ENCODE data around the gene P4HA2. TPM values are rescaled to one million over a fixed set of nuclear protein-coding genes. Genes with fewer than 3 reads are reported as not detected.
"Not testable (repeated sequence)": the region's sequence is repeated elsewhere in the genome, so short reads cannot be mapped to it uniquely, and the experiment has no call there.

The P4HA2 gene
- polyA plus RNA-seq, 10 donors, result 52.9 to 81.0 (median 60.4) TPM

DNA sequence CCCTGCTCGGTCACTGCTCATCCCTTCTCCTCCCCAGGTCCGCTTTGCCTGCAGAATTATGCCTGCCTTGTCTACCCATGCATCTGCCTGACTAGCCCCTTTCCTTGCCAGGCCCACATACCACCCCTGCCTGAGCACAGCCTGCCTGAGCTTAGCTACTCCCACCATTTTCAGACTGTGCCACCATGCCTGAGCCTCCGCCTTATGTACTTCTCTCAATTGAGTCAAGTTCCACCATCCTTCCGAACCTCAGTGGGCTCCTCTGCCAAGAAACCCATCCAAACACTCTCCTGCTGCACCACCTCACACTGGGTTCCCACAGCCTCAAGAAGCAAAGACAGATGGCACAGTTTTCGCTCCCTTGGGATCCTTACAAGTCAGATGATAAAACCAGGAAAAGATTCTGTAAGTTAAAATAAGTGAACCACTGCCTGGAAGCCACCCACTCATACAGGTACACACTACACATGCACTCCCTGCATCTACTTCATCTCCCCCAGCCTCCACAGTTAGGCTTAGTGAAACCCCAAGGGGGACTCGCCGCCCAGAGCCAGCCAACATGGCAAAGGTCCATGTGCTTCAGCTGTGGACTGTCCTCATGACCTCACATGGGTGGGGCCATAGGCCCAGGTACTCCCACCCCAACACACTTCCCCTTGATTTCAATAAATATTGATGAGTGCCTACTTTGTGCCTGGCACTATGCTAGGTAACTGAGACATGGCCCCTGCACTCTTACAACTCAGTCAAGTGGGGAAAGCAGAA, 23.1 kb downstream of the P4HA2 start:
- DNase-seq, result no peak

- no peak for DNase-seq
These were observed 23.7 kb downstream of the P4HA2 start for GRCh38 chr5:132203916-132204315.

GRCh38 chr5:132203464-132203818, 24.2 kb downstream of the P4HA2 start:
- DNase-seq, result no peak

GRCh38 chr5:132202711-132203463, 24.8 kb downstream of the P4HA2 start:
- DNase-seq, result no peak

DNA sequence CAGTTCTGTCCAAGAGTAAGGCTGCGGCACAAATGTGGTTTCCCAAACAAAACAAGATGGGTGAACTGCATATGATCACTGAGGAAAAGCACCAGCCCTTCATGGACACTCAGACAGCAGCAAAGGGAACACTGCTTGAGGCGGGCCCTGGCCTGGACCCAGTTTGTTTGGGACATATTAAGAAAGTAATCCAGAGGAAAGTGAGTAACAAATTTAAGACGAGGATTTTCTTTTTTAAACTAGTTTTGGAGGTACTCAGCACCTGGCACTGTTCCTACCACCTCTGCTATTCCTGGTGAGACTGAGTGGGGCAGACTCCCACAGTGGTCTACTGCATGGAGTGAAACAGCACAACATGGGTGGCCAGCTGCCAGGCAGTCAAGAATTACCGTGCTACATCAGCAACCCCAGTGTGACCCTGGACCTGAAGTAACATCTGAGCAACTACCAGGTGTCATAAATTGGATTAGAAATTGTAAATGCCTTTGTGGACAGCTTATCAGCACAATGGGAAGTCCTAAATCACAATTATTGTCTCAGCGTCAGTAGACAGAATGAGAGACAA, 28.5 kb downstream of the P4HA2 start:
- no peak for DNase-seq

DNA sequence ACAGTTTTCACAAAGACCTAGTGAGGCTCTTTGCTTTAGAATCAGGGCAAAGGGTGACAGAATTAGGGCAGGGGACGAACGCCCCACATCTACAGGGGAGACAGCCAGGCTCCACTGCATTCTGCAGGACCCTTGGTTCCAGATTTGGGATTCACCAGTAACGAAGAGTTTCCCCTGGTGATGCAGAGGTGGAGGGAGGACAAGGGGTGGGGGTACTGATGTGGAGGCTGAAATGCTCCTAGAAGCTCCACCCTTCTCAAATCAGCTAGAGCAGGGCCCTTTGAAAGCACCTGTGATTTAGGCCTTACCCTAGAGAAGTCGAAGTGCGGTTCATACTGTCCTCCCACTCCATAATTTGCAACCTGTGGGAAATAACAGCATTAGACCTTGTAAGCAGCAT, 29.1 kb downstream of the P4HA2 start:
- DNase-seq, result no peak

- no peak for DNase-seq
These were observed 31.9 kb downstream of the P4HA2 start for GRCh38 chr5:132195727-132196126.

DNA sequence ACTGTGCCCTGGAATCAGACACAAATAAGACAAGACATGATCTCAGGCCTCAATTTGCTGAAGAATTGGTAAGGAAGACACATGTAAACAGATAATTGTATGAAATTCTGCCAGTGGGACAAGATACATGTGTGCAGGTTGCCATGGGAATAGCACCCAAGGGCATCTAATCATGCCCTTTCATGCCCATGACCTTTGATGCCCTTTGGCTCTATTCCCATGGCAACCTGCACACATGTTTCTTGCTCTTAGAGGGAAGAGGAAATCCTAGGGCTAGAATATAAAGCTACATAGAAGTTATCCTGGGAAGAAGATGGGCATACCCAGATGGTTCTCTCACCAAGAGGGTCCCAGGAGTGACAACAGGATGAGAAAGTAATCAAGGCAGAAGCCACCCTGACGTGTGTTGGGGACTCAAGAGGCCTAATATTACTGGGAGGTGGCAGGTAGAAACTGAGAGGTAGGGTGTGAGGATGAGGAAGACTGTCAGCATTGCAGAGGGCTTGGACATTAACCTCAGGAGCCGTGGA, 34.4 kb downstream of the P4HA2 start:
- DNase-seq, result no peak

- DNase-seq, result peak; percentile 65 to 77 (median 71)
These were observed 37.4 kb downstream of the P4HA2 start for GRCh38 chr5:132190161-132190817.

- no peak for DNase-seq
These were observed 43.1 kb downstream of the P4HA2 start for GRCh38 chr5:132184588-132184987.

DNA sequence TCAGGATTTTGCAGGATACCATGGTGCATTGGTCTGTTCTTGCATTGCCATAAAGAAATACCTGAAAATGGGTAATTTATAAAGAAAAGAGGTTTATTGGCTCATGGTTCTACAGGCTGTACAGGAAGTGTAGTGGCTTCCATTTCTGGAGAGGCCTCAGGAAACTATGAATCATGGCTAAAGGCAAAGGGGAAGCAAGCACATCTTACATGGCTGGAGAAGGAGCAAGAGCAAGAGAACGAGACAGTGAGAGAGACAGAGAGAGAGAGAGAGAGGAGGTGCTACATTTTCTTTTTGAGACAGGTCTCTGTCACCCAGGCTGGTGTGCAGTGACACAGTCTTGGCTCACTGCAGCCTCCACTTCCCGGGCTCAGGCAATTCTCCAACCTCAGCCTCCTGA, 43.9 kb downstream of the P4HA2 start:
- no peak for DNase-seq

DNA sequence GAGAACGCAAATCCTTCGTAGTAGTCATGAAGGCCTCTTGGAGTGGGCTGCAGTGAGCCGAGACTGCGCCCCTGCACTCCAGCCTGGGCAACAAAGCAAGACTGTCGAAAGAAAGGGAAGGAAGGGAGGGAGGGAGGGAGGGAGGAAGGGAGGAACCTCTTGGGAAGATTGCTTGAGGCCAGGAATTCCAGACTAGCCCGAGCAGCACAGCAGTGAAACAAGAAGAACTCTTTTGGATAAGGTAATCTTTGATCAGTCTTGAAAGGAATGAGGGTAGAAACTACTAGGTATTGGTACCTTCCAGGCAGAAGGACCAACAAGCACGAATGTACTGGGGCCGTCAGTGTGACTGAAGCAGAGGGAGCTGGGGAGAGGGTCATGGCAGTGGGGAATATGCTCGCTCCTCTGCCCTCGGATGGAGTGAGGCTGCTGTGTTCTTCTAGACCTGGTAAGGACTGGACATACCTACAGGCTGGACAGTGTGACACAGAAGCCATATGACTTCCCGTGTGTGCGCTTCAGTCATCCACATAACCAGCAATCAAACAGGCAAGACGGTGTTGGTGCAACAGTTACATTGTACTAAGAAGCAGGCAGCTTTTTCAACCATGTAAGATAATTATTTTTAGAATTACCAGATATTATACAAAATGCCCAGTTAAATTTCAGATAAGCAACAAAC, 45.2 kb downstream of the P4HA2 start:
- DNase-seq, result peak in 1 of 3 donors; percentile 35

DNA sequence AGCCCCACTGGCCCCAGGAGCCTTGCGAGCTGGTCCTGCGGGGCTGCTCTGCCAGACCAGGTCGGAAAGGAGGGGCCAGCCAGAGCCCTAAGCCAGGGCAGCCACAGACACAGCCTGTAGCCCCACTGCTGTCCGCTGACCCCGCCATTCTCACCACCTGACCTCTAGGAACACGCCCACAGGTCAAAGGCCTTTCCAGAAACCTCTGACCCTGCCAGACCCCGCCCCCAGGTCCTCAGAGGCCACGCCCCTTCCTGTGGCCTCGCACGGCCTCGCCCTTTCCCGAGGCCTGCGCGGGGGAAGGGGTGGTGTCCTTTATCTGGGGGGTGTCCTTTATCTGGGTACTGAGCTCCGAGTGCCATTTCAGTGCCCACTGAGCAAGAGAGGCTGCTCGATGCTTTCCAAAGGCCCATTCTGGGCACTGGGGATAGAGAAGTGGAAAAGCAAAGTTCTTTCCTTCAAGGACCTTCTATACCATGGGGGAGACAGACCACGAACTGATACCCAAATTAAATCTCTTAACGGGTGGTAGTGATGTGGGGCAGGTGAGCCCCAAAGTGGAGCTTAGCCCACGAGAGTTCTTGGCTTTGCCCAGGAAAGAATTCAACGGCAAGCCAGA, 46.5 kb downstream of the P4HA2 start:
- no peak for DNase-seq

- peak; percentile 61 to 83 (median 66) for DNase-seq
These were observed 47.4 kb downstream of the P4HA2 start for GRCh38 chr5:132180134-132180745.

DNA sequence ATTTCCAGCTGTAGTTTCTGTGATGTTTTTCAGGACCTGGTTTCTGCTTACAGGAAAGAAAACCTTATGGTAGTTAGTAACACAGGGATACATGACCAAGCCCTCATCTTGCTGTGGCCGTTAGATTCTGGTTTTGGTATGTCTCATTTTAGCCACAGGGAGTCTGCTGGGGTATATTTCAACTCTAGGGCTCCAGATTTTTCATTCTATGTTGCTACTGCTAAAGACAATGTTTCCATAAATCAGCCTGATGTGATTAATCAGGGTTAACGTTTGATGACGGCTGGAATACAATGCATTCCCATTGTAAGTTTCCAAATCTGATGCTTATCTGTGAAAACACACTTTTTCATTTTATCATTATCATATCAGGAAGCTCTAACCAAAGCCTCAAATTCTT, 48.2 kb downstream of the P4HA2 start:
- no peak for DNase-seq

- no peak for DNase-seq
These were observed 49.9 kb downstream of the P4HA2 start for GRCh38 chr5:132177691-132178149.

GRCh38 chr5:132176987-132177386, 50.7 kb downstream of the P4HA2 start:
- no peak for DNase-seq

DNA sequence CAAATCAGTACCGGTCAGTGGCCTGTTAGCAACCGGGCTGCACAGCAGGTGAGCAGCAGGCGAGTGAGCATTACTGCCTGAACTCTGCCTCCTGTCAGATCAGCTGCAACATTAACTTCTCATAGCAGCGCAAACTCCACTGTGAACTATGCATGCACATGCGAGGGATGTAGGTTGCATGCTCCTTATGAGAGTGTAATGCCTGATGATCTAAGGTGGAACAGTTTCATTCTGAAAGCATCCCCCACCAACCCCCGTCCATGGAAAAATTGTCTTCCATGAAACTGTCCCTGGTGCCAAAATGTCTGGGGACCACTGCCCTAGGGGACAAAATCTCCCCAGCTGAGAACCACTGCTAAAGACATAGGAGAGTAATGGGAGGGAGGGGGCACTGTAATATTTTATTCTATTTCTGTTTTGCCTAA, 51.1 kb downstream of the P4HA2 start:
- no peak for DNase-seq

- DNase-seq, result no peak
These were observed 64.7 kb downstream of the P4HA2 start for GRCh38 chr5:132162945-132163344.

- not testable (repeated sequence) for DNase-seq
These were observed 65.9 kb downstream of the P4HA2 start for GRCh38 chr5:132161574-132162326.
